ENCODE results near the gene SOWAHD. TPM values are rescaled to one million over a fixed set of nuclear protein-coding genes. Genes with fewer than 3 reads are reported as not detected.
"Not testable (repeated sequence)": the region's sequence is repeated elsewhere in the genome, so short reads cannot be mapped to it uniquely, and the experiment has no call there.

The SOWAHD gene
- total RNA-seq = 0.31 TPM in 1 of 2 replicates, not detected in the other
- 0.20 TPM for polyA plus RNA-seq (2012)

GRCh38 chrX:119757979-119758730 lies at the start of gene SOWAHD:
Gene SOWAHD (plus strand): TSS chrX:119758588. CDS start chrX:119758668, 80 bp downstream.
- DNase-seq (ENCODE audit: low read depth) = no peak

- DNase-seq (ENCODE audit: low read depth) = no peak
These were observed 49.5 kb upstream of the SOWAHD start for GRCh38 chrX:119708936-119709335.

- DNase-seq (ENCODE audit: low read depth) = no peak
These were observed 48.8 kb upstream of the SOWAHD start for GRCh38 chrX:119709630-119710029.

- no peak for DNase-seq (ENCODE audit: low read depth)
These were observed 36.9 kb upstream of the SOWAHD start for GRCh38 chrX:119721487-119721886.

- no peak for DNase-seq (ENCODE audit: low read depth)
These were observed 36.5 kb upstream of the SOWAHD start for GRCh38 chrX:119721926-119722325.

GRCh38 chrX:119726900-119727555 lies 31.4 kb upstream of the SOWAHD start:
- DNase-seq (ENCODE audit: low read depth) = peak; percentile 5

- no peak for DNase-seq (ENCODE audit: low read depth)
These were observed 29.9 kb upstream of the SOWAHD start for GRCh38 chrX:119728487-119728886.

- peak; percentile 54 for DNase-seq (ENCODE audit: low read depth)
These were observed 28.8 kb upstream of the SOWAHD start for GRCh38 chrX:119729408-119730201.

GRCh38 chrX:119734897-119735339 lies 23.5 kb upstream of the SOWAHD start:
- peak; percentile 59 for DNase-seq (ENCODE audit: low read depth)

- DNase-seq (ENCODE audit: low read depth) = peak; percentile 37
These were observed 22.9 kb upstream of the SOWAHD start for GRCh38 chrX:119735467-119735866.

- no peak for DNase-seq (ENCODE audit: low read depth)
These were observed 22.1 kb upstream of the SOWAHD start for GRCh38 chrX:119736206-119736764.

- DNase-seq (ENCODE audit: low read depth) = no peak
These were observed 19.6 kb upstream of the SOWAHD start for GRCh38 chrX:119738742-119739141.

- no peak for DNase-seq (ENCODE audit: low read depth)
These were observed 13.0 kb upstream of the SOWAHD start for GRCh38 chrX:119745283-119745848.

GRCh38 chrX:119750131-119750530 lies 8.3 kb upstream of the SOWAHD start:
- not testable (repeated sequence) for DNase-seq (ENCODE audit: low read depth)

- not testable (repeated sequence) for DNase-seq (ENCODE audit: low read depth)
These were observed 7.6 kb upstream of the SOWAHD start for GRCh38 chrX:119750751-119751150.

GRCh38 chrX:119753001-119753400 lies 5.4 kb upstream of the SOWAHD start:
- DNase-seq (ENCODE audit: low read depth) = no peak

GRCh38 chrX:119753639-119754257 lies 4.6 kb upstream of the SOWAHD start:
- peak; percentile 52 for DNase-seq (ENCODE audit: low read depth)

GRCh38 chrX:119755981-119756533 lies 2.3 kb upstream of the SOWAHD start:
- peak; percentile 81 for DNase-seq (ENCODE audit: low read depth)

GRCh38 chrX:119756926-119757635 lies 1.3 kb upstream of the SOWAHD start:
- no peak for DNase-seq (ENCODE audit: low read depth)

- DNase-seq (ENCODE audit: low read depth) = no peak
These were observed 776 bp upstream of the SOWAHD start for GRCh38 chrX:119757646-119757978.
